ENCODE results near the gene ITSN2. TPM values are rescaled to one million over a fixed set of nuclear protein-coding genes. Genes with fewer than 3 reads are reported as not detected.

Gene ITSN2
- total RNA-seq, 1 experiment from 2014 or later, result 29.7 TPM

- no peak for DNase-seq (ENCODE audit: low read depth, low spot score)
- in situ Hi-C loops (cut with HindIII; ENCODE audit: low pct_unique_long_range_greater_than_20kb, low sequenced_read_pairs), result no loop called here
Measured at GRCh38 chr2:24181849-24182248, 178.5 kb downstream of the ITSN2 start.

- DNase-seq (ENCODE audit: low read depth, low spot score), result no peak
- in situ Hi-C loops (cut with HindIII; ENCODE audit: low pct_unique_long_range_greater_than_20kb, low sequenced_read_pairs), result no loop called here
Measured at GRCh38 chr2:24179683-24180082, 180.7 kb downstream of the ITSN2 start.

- in situ Hi-C loops (cut with HindIII; ENCODE audit: low pct_unique_long_range_greater_than_20kb, low sequenced_read_pairs), result no loop called here
- peak; percentile 48 for DNase-seq (ENCODE audit: low read depth, low spot score)
Measured at GRCh38 chr2:24176326-24176725, 184.0 kb downstream of the ITSN2 start.

DNA sequence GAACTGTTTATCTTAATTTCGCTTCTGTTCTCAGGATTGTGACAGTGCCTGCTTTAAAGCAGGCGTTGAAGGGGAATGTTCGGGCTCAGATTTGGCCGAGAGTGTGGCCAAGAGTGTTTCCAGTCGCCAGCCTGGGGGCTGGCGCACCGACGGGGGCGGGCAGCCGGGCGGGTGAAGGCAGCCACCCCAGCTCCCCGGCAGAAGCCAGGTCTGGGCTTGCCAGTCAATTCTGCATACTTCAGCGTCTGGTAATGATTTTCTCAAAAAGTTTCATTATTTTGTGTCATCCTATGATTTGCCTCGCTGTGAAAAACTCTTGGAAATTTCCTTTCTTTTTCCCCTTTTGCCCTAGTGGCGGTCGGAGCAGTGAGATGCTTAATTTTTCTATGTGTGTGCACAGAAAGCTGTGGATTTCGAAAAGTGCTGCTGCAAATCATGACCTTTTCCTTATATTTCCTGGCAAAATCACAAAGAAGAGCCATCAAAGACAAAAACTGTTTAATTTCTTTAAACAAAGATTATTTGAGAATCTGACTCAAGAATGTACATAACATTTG, 184.6 kb downstream of the ITSN2 start:
- in situ Hi-C loops (cut with HindIII; ENCODE audit: low pct_unique_long_range_greater_than_20kb, low sequenced_read_pairs), result no loop called here
- DNase-seq (ENCODE audit: low read depth, low spot score), result no peak

DNA sequence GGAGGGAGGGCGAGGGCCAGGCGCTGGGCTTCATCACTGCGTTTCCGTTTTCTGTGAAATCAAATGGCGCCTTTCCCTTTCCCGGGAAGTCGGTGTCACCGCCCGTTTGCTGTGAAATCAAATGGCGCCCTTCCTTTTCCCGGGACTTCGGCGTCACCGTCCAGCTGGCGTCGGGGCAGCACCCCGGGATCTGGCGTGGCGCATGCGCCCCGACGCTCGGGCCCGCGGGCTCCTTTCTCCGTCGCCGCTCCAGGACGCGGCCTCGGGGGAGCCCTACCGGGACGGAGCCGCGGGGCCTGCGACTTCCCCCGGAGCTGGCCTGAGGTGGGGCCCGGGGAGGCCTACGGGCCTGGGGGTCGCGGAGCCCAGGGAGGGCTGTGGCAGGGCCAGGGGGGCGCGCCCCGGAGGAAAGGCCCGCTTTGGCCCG, 185.5 kb downstream of the ITSN2 start, which contains the start of gene FAM228A:
TSS of gene FAM228A (plus strand) at position 203 of the 427 bp plus-strand sequence. CDS start 428 bp downstream, outside the sequence.
- in situ Hi-C loops (cut with HindIII; ENCODE audit: low pct_unique_long_range_greater_than_20kb, low sequenced_read_pairs), result no loop called here
- no peak for DNase-seq (ENCODE audit: low read depth, low spot score)

- in situ Hi-C loops (cut with HindIII; ENCODE audit: low pct_unique_long_range_greater_than_20kb, low sequenced_read_pairs), result no loop called here
- DNase-seq (ENCODE audit: low read depth, low spot score), result no peak
Measured at GRCh38 chr2:24169023-24169422, 191.3 kb downstream of the ITSN2 start.

DNA sequence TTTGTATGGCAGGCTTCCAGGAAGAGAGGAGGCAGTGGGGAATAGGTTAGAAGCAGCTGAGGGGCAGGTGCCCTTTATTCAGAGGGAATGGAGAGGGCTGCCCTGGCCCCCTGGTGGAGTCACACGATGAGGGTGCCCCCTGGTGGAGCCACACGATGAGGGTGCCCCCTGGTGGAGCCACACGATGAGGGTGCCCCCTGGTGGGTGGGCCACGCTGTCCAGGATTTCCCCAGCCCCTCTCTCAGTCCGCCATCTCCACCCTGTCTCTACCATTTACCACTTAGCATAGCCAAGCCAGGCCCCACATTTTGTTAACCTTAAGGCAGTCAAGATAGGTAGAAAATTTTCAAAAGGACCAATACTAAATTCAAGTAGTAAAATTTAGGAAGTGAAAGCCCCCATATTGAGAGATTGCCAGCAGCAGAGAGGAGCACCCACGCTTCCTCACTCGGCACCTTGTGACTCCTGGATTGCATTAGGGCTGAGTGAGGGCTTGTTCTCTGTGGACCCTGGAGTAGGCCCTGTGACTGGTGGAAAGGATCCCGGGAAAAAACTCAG, 195.8 kb downstream of the ITSN2 start:
- in situ Hi-C loops (cut with HindIII; ENCODE audit: low pct_unique_long_range_greater_than_20kb, low sequenced_read_pairs), result no loop called here
- peak; percentile 67 for DNase-seq (ENCODE audit: low read depth, low spot score)

GRCh38 chr2:24163601-24164000, 196.7 kb downstream of the ITSN2 start:
- DNase-seq (ENCODE audit: low read depth, low spot score), result no peak
- in situ Hi-C loops (cut with HindIII; ENCODE audit: low pct_unique_long_range_greater_than_20kb, low sequenced_read_pairs), result no loop called here

GRCh38 chr2:24163186-24163585, 197.2 kb downstream of the ITSN2 start:
- in situ Hi-C loops (cut with HindIII; ENCODE audit: low pct_unique_long_range_greater_than_20kb, low sequenced_read_pairs), result no loop called here
- DNase-seq (ENCODE audit: low read depth, low spot score), result no peak

DNA sequence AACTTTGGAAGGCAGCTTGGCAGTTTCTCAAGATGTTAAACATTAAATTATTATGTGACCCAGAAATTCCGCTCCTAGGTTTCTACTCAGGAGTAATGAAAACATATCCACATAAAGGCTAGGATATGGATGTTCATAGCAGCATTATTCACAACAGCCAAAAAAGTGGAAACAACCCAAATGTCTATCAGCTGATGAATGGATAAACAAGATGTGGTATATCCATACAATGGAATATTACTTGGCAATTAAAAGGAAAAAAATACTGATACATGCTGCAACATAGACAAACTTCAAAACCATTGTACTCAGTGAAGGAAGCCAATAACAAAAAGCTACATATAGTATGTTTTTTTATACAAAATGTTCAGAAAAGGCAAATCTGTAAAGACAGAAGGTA, 197.8 kb downstream of the ITSN2 start:
- DNase-seq (ENCODE audit: low read depth, low spot score), result no peak
- in situ Hi-C loops (cut with HindIII; ENCODE audit: low pct_unique_long_range_greater_than_20kb, low sequenced_read_pairs), result no loop called here

DNA sequence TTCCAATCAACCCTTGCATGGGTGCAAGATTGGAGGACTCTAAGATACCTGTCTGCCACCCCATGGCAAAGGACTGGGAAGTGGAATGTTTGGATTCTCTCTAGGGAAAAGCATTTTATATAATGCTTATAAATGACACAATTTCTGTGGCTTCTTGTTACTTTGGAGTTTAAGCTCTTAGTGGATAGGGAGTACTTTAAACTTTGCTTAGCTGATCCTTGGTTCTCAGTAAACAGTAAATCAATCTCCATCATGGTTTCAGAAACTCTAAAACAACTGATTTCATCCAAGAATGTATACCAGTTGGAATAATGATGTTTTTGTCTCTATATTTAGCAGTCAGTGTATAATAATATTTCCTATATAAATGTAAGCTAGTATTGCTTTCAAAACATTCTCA, 199.6 kb downstream of the ITSN2 start:
- DNase-seq (ENCODE audit: low read depth, low spot score), result no peak

DNA sequence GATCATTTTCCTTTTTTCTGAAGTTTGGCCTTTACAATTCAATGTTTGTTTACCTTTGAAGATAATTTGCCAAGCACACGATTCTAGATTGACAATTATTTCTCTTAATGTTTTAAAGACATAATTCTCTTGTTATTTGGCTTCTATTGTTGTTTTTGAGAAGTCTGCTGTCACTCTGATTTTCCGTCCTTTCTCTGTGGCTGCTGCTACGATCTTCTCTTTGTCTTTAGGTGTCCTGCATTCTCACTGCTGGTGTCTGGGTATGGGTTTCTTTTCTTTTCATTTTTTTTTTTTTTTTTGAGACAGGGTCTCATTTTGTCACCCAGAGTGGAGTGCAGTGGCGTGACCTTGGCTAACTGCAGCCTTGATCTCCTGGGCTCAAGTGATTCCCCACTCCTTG, 200.6 kb downstream of the ITSN2 start:
- DNase-seq (ENCODE audit: low read depth, low spot score), result no peak
- in situ Hi-C loops (cut with HindIII; ENCODE audit: low pct_unique_long_range_greater_than_20kb, low sequenced_read_pairs), result no loop called here

More for the DNA sequence above, 199.6 kb downstream of the ITSN2 start:
- in situ Hi-C loops (cut with HindIII; ENCODE audit: low pct_unique_long_range_greater_than_20kb, low sequenced_read_pairs), result no loop called here

DNA sequence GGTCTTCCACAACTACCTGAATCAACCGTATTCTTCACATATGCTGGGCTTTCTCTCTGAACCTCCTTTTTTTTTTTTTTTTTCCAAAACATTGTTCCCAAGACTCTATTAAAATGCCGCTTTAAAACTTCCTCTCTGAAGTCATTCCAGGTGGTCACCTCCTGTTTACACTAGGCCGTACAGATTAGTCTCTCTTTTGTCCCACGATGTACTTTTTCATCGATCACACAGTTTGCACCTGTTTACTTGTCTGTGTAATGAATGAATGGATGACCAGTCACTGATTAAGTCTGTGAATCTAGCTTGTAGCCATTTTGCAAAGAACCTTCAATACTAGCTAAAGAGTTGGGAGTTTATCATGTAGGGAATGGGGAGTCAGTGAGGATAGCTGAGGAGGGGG, 202.2 kb downstream of the ITSN2 start:
- no peak for DNase-seq (ENCODE audit: low read depth, low spot score)
- in situ Hi-C loops (cut with HindIII; ENCODE audit: low pct_unique_long_range_greater_than_20kb, low sequenced_read_pairs), result no loop called here

GRCh38 chr2:24153478-24153877, 206.9 kb downstream of the ITSN2 start:
- in situ Hi-C loops (cut with HindIII; ENCODE audit: low pct_unique_long_range_greater_than_20kb, low sequenced_read_pairs), result no loop called here

More at GRCh38 chr2:24153478-24153877, 206.9 kb downstream of the ITSN2 start:
- no peak for DNase-seq (ENCODE audit: low read depth, low spot score)

Small RNAs within 50 kb of the gene (small RNA-seq; reads per million reads assigned to genes)
- gene HMGN2P20, result 0 reads per million in 2 experiments
- gene RF00602, result 0 reads per million in 2 experiments

Other genes with a start within 250 kb of the ITSN2 start
- 1.6 and 2.3 TPM in 2 replicates for gene PFN4, start 237.2 kb downstream of the ITSN2 start, total RNA-seq (2014; rRNA removed; shearing (Covaris generic))
- 2.9 and 4.0 TPM in 2 replicates for gene FAM228B, start 237.1 kb downstream of the ITSN2 start, total RNA-seq (2014; rRNA removed; shearing (Covaris generic))
- gene FAM228A, start 185.5 kb downstream of the ITSN2 start, total RNA-seq (2014; rRNA removed; shearing (Covaris generic)), result not detected in 2 replicates
- 14.4 and 17.6 TPM in 2 replicates for gene NCOA1, start 130.7 kb upstream of the ITSN2 start, total RNA-seq (2014; rRNA removed; shearing (Covaris generic))